ENCODE results near the gene TMEM43. TPM values are rescaled to one million over a fixed set of nuclear protein-coding genes. Genes with fewer than 3 reads are reported as not detected.

The TMEM43 gene
- polyA plus RNA-seq, 1 experiment: 246 TPM

GRCh38 chr3:14113965-14114635 is 10.8 kb upstream of the TMEM43 start:
- H3K27me3 ChIP-seq (ENCODE audit: control insufficient read depth, insufficient read depth, low read length): no peaks in the 10 kb centered on the region
- POLR2A ChIA-PET: interaction anchor here (0.6 kb wide), 1 partner anchor 19 kb away, joined by 3 read pairs; no protein-coding TSS in a partner anchor
- peaks cover 12% of the 10 kb centered on the region for H3K36me3 ChIP-seq (ENCODE audit: control insufficient read depth, insufficient read depth, low read length)
- no peak for DNase-seq (ENCODE audit: low read depth)
- no peak overlapping the region for H3K4me3 ChIP-seq (ENCODE audit: low read depth, low read length)
- TF ChIP-seq CTCF (IDR thresholded peaks at IDR 0.05; ENCODE audit: insufficient read depth, low read depth, low read length): no peak
- CTCF ChIA-PET: interaction anchor here (1.0 to 2.5 kb wide), 4 partner anchors 10 to 456 kb away, joined by 4 to 16 read pairs (median 6); partner anchors contain the start of genes CHCHD4 and TMEM43

GRCh38 chr3:14117468-14118399 is 7.1 kb upstream of the TMEM43 start:
- Histone ChIP-seq H3K27me3 (ENCODE audit: control insufficient read depth, insufficient read depth, low read length) (no peaks in the 10 kb centered on the region), H3K36me3 (ENCODE audit: control insufficient read depth, insufficient read depth, low read length) (peaks cover 12% of the 10 kb centered on the region), H3K4me3 (ENCODE audit: low read depth, low read length) (no peak overlapping the region)
- ChIA-PET POLR2A (no interaction called here), CTCF (no interaction called here)
- DNase-seq (ENCODE audit: low read depth): no peak
- TF ChIP-seq CTCF (IDR thresholded peaks at IDR 0.05; ENCODE audit: insufficient read depth, low read depth, low read length): no peak

- H3K4me3 ChIP-seq (ENCODE audit: low read depth, low read length): no peak overlapping the region
- DNase-seq (ENCODE audit: low read depth): no peak
- no peaks in the 10 kb centered on the region for H3K27me3 ChIP-seq (ENCODE audit: control insufficient read depth, insufficient read depth, low read length)
- TF ChIP-seq CTCF (IDR thresholded peaks at IDR 0.05; ENCODE audit: insufficient read depth, low read depth, low read length): no peak
- ChIA-PET POLR2A (no interaction called here), CTCF (interaction anchor here (0.5 to 1.3 kb wide), 3 partner anchors 9 to 85 kb away, joined by 3 read pairs; no protein-coding TSS in a partner anchor)
- peaks cover 10% of the 10 kb centered on the region for H3K36me3 ChIP-seq (ENCODE audit: control insufficient read depth, insufficient read depth, low read length)
These were observed 6.2 kb upstream of the TMEM43 start for GRCh38 chr3:14118400-14119381.

- Histone ChIP-seq H3K27me3 (ENCODE audit: control insufficient read depth, insufficient read depth, low read length) (no peaks in the 10 kb centered on the region), H3K4me3 (ENCODE audit: low read depth, low read length) (no peak overlapping the region), H3K36me3 (ENCODE audit: control insufficient read depth, insufficient read depth, low read length) (peaks cover 6% of the 10 kb centered on the region)
- CTCF ChIA-PET: interaction anchor here (0.5 to 1.3 kb wide), 4 partner anchors 9 to 101 kb away, joined by 3 read pairs; no protein-coding TSS in a partner anchor
- no peak for DNase-seq (ENCODE audit: low read depth)
- no peak for TF ChIP-seq CTCF (IDR thresholded peaks at IDR 0.05; ENCODE audit: insufficient read depth, low read depth, low read length)
- POLR2A ChIA-PET: no interaction called here
These were observed 5.2 kb upstream of the TMEM43 start for GRCh38 chr3:14119651-14120050.
